Measurements from ENCODE around the gene CNTNAP2.
"Not testable (repeated sequence)": the region's sequence is repeated elsewhere in the genome, so short reads cannot be mapped to it uniquely, and the experiment has no call there.

Gene CNTNAP2

GRCh38 chr7:148437043-148437442 is 2320.4 kb downstream of the CNTNAP2 start:
- no peak for DNase-seq

- DNase-seq = no peak
Observed at GRCh38 chr7:148442141-148442655, 2325.6 kb downstream of the CNTNAP2 start.

- DNase-seq = no peak
Observed at GRCh38 chr7:148442933-148443332, 2326.3 kb downstream of the CNTNAP2 start.

- no peak for DNase-seq
Observed at GRCh38 chr7:148445260-148446044, 2328.9 kb downstream of the CNTNAP2 start.

- no peak for DNase-seq
Observed at GRCh38 chr7:148447221-148447849, 2330.7 kb downstream of the CNTNAP2 start.

GRCh38 chr7:148451526-148451925 is 2334.9 kb downstream of the CNTNAP2 start:
- DNase-seq = not testable (repeated sequence)

- DNase-seq = no peak
Observed at GRCh38 chr7:148456351-148456750, 2339.8 kb downstream of the CNTNAP2 start.

- DNase-seq = no peak
Observed at GRCh38 chr7:148457310-148457921, 2340.8 kb downstream of the CNTNAP2 start.

- DNase-seq = no peak
Observed at GRCh38 chr7:148458263-148458662, 2341.7 kb downstream of the CNTNAP2 start.

- no peak for DNase-seq
Observed at GRCh38 chr7:148461392-148462179, 2345.0 kb downstream of the CNTNAP2 start.

- not testable (repeated sequence) for DNase-seq
Observed at GRCh38 chr7:148462774-148463173, 2346.2 kb downstream of the CNTNAP2 start.

GRCh38 chr7:148463210-148463609 is 2346.6 kb downstream of the CNTNAP2 start:
- DNase-seq = no peak

- no peak for DNase-seq
Observed at GRCh38 chr7:148464947-148465346, 2348.3 kb downstream of the CNTNAP2 start.

GRCh38 chr7:148465441-148465840 is 2348.8 kb downstream of the CNTNAP2 start:
- DNase-seq = not testable (repeated sequence)

GRCh38 chr7:148466120-148466519 is 2349.5 kb downstream of the CNTNAP2 start:
- DNase-seq = no peak

GRCh38 chr7:148468700-148469098 is 2352.1 kb downstream of the CNTNAP2 start:
- DNase-seq = no peak

Data from activated T-cell treated with anti-CD3 and anti-CD28 coated beads, Interleukin-2, amount 50 U/mL, for 1 hour (primary cell).